B cell (primary cell): ENCODE measurements around the gene PTPN6. TPM values are rescaled to one million over a fixed set of nuclear protein-coding genes. Genes with fewer than 3 reads are reported as not detected.

Experiments used
- ATAC-seq: fragments of 200-7000 bp; cut with Tn5 transposase; one replicate; pipeline ENCODE4 v1.10.0; 2021; ENCODE audit warnings: low read depth, mild to moderate bottlenecking, moderate number of reproducible peaks, moderate library complexity
- CTCF ChIA-PET: fragments of 350-600 bp; sonication (Branson Sonifier 250); formaldehyde crosslinking; loops from one replicate; lab custom pipeline; 2021; ENCODE audit warnings: antibody characterized with exemption, inconsistent platforms; lab: Charles Lee
- POLR2A ChIA-PET: fragments of 350-600 bp; sonication (Branson Sonifier 250); formaldehyde crosslinking; loops from one replicate; lab custom pipeline; 2021; ENCODE audit warnings: antibody characterized with exemption; lab: Charles Lee
- DNase-seq: peaks from one replicate; pipeline ENCODE4 v3.0.0; 2013
- H2AFZ ChIP-seq: 2 replicates; pipeline ENCODE4 v1.6.1; 2012; ENCODE audit warnings: mild to moderate bottlenecking, low read depth, low read length; ENCODE audit not compliant: insufficient read depth, poor library complexity, severe bottlenecking
- H3K27ac ChIP-seq, 2 donors: 1 replicate in 1 of 2; 2 replicates in 1 of 2; pipeline ENCODE4 v1.5.1; 2012 to 2013; ENCODE audit warnings: low read length in 2 of 2, mild to moderate bottlenecking in 2 of 2, moderate library complexity in 1 of 2
- H3K27me3 ChIP-seq, 4 experiments: fragments of 200-600 bp in 1 of 4; sonication (generic) in 1 of 4; replicated peaks in 1 of 4; 1 replicate in 2 of 4; 2 replicates in 2 of 4; pipeline versions ENCODE4 v1.6.1 to v1.7.0; 2013 to 2016; ENCODE audit warnings: low read length in 3 of 4, mild to moderate bottlenecking in 2 of 4, mixed read lengths in 1 of 4, moderate library complexity in 1 of 4; ENCODE audit not compliant: insufficient read depth in 4 of 4, control insufficient read depth in 3 of 4; ENCODE audit errors: control extremely low read depth in 1 of 4
- H3K36me3 ChIP-seq, 2 experiments: replicated peaks in 1 of 2; 1 replicate in 1 of 2; 2 replicates in 1 of 2; pipeline versions ENCODE4 v1.6.1 to v1.7.1; 2013; ENCODE audit warnings: low read length in 1 of 2; ENCODE audit not compliant: insufficient read depth in 2 of 2, control insufficient read depth in 1 of 2; ENCODE audit errors: control extremely low read depth in 1 of 2, extremely low read depth in 1 of 2
- H3K4me1 ChIP-seq, 2 donors: fragments of 200-600 bp in 1 of 2; sonication (generic) in 1 of 2; 1 replicate in 1 of 2; 2 replicates in 1 of 2; pipeline versions ENCODE4 v1.5.1 to v1.6.1; 2013 to 2017; ENCODE audit warnings: low read length in 2 of 2; ENCODE audit not compliant: control insufficient read depth in 2 of 2, insufficient read depth in 2 of 2
- H3K4me2 ChIP-seq: replicated peaks from 2 replicates; pipeline ENCODE3; 2012; ENCODE audit warnings: mild to moderate bottlenecking, low read depth, low read length; ENCODE audit not compliant: poor library complexity, severe bottlenecking
- H3K4me3 ChIP-seq, 5 experiments: fragments of 200-600 bp in 1 of 5; sonication (generic) in 1 of 5; 1 replicate in 3 of 5; 2 replicates in 2 of 5; pipeline versions ENCODE4 v1.5.1 to v1.7.0; 2011 to 2016; ENCODE audit warnings: low read length in 4 of 5, mild to moderate bottlenecking in 4 of 5, low read depth in 2 of 5, control low read depth in 1 of 5, moderate library complexity in 1 of 5; ENCODE audit not compliant: insufficient read depth in 1 of 5; ENCODE audit errors: control extremely low read depth in 1 of 5, extremely low read depth in 1 of 5
- H3K79me2 ChIP-seq: fragments of 200-600 bp; sonication (generic); one replicate; pipeline ENCODE4 v1.6.0; 2016; ENCODE audit warnings: low read length; ENCODE audit not compliant: control insufficient read depth, insufficient read depth
- H3K9ac ChIP-seq: fragments of 200-600 bp; sonication (generic); 2 replicates; pipeline ENCODE4 v1.6.1; 2017; ENCODE audit warnings: mild to moderate bottlenecking, low read length, moderate library complexity
- H3K9me3 ChIP-seq, 3 donors: one replicate each; pipeline versions ENCODE4 v1.6.1 to v1.7.1; 2013; ENCODE audit warnings: low read length in 2 of 3; ENCODE audit not compliant: control insufficient read depth in 2 of 3, insufficient read depth in 1 of 3; ENCODE audit errors: control extremely low read depth in 1 of 3
- H4K20me1 ChIP-seq: 2 replicates; pipeline ENCODE4 v1.6.0; 2012; ENCODE audit warnings: mild to moderate bottlenecking, low read length; ENCODE audit not compliant: insufficient read depth, control insufficient read depth, poor library complexity, severe bottlenecking
- H3K27ac Mint-ChIP-seq: one replicate; pipeline ENCODE4 v1.8.0; 2021; ENCODE audit warnings: mixed read lengths
- H3K27me3 Mint-ChIP-seq: one replicate; pipeline ENCODE4 v1.8.0; 2021; ENCODE audit warnings: mixed read lengths
- H3K4me1 Mint-ChIP-seq: one replicate; pipeline ENCODE4 v1.8.0; 2021; ENCODE audit warnings: mixed read lengths
- H3K4me3 Mint-ChIP-seq: one replicate; pipeline ENCODE4 v1.8.0; 2021; ENCODE audit warnings: mixed read lengths
- H3K9me3 Mint-ChIP-seq: one replicate; pipeline ENCODE4 v1.8.0; 2022; ENCODE audit warnings: mixed read lengths; ENCODE audit not compliant: insufficient read depth
- CTCF ChIP-seq: fragments of 200-600 bp; IDR thresholded peaks from one replicate; pipeline ENCODE4 v1.8.0; 2022; ENCODE audit warnings: antibody characterized with exemption, mild to moderate bottlenecking
- EZH2 ChIP-seq: IDR thresholded peaks from 2 replicates; pipeline ENCODE4 v1.6.1; 2012; ENCODE audit warnings: borderline replicate concordance, low read depth, mild to moderate bottlenecking, moderate library complexity, low read length; ENCODE audit not compliant: insufficient read depth, poor library complexity, severe bottlenecking
- WGBS: methylation state at CpG from one replicate; pipeline ENCODE4 v1.1.5; 2013; ENCODE audit warnings: missing lambda C conversion rate; ENCODE audit not compliant: insufficient coverage; 5-methylcytosine and 5-hydroxymethylcytosine counted together
- intact Hi-C: fragments of 100-400 bp; cut with micrococcal nuclease; formaldehyde crosslinking; loops from one replicate; pipeline ENCODE4 v1.10.0; 2022
- polyA plus RNA-seq: library from polyadenylated mRNA; depleted of rRNA; stranded (reverse); fragments of >200 nt; gene quantifications from 2 replicates; pipeline ENCODE4 v1.2.3, GENCODE V29; 2012
- total RNA-seq, 2 donors: library from RNA; stranded (reverse); fragments of 120-200 nt in 1 of 2; gene quantifications; 1 replicate in 1 of 2; 2 replicates in 1 of 2; pipeline versions ENCODE4 v1.2.3 to v1.2.4, GENCODE V29; 2013 to 2022

Gene PTPN6
- total and polyA plus RNA-seq, 2 donors (not counting 1 experiment from before 2014, with no cell fraction given): 312 to 874 TPM

- no peaks in the 10 kb centered on the region for H3K27me3 ChIP-seq
- no peak for ATAC-seq
- CTCF ChIA-PET: interaction anchor here (3.5 to 13.5 kb wide), 4 partner anchors 8 to 86 kb away, joined by 17 to 944 read pairs (median 114); partner anchors contain the start of genes C12orf57, PTPN6, RNU7-1 and SPSB2
- TF ChIP-seq CTCF: no peak
- TF ChIP-seq EZH2: no peak
- H3K27ac ChIP-seq: peak overlapping the region; percentile 95 to 99
- H3K4me2 ChIP-seq: peak overlapping the region; percentile 92
- Mint-ChIP-seq H3K4me1 (peaks cover 97% of the 10 kb centered on the region), H3K27ac (peak overlapping the region; percentile 98), H3K9me3 (no peaks in the 10 kb centered on the region), H3K4me3 (peak overlapping the region; percentile 98), H3K27me3 (no peaks in the 10 kb centered on the region)
- DNase-seq: no peak
- peaks cover 83 to 87% of the 10 kb centered on the region in 2 donors for H3K4me1 ChIP-seq
- H3K36me3 ChIP-seq: peaks cover 0 to 97% of the 10 kb centered on the region in 2 experiments
- intact Hi-C loops: no loop called here
- no peak overlapping the region for H2AFZ ChIP-seq
- peaks cover 52% of the 10 kb centered on the region for H4K20me1 ChIP-seq
- 70% methylated on average over 14 of the region's 20 CpGs for WGBS
- H3K9ac ChIP-seq: peak overlapping the region; percentile 95
- H3K9me3 ChIP-seq: no peaks in the 10 kb centered on the region
- POLR2A ChIA-PET: interaction anchor here (18.2 kb wide), 1 partner anchor 13 kb away, joined by 662 read pairs; the partner anchor contains the start of genes C12orf57, PTPN6 and RNU7-1
- H3K79me2 ChIP-seq: peaks cover 82% of the 10 kb centered on the region
- H3K4me3 ChIP-seq: peak overlapping the region in 3 of 5 experiments; percentile 2 to 98 (median 10)
Measured at GRCh38 chr12:6957151-6957701, 6.1 kb downstream of the PTPN6 start.
